DMS53 treated with DMSO at 0.1 percent for 48 hours (cell line): ENCODE data around the gene MBTPS1.
"Not testable (repeated sequence)": the region's sequence is repeated elsewhere in the genome, so short reads cannot be mapped to it uniquely, and the experiment has no call there.

Experiments
- DNase-seq: peaks from one replicate; lab custom pipeline; 2025; ENCODE audit not compliant: unreplicated experiment; lab: John Stamatoyannopoulos, UW

Gene MBTPS1

GRCh38 chr16:84137769-84138357 is 21.1 kb upstream of the MBTPS1 start:
- DNase-seq: no peak

DNA sequence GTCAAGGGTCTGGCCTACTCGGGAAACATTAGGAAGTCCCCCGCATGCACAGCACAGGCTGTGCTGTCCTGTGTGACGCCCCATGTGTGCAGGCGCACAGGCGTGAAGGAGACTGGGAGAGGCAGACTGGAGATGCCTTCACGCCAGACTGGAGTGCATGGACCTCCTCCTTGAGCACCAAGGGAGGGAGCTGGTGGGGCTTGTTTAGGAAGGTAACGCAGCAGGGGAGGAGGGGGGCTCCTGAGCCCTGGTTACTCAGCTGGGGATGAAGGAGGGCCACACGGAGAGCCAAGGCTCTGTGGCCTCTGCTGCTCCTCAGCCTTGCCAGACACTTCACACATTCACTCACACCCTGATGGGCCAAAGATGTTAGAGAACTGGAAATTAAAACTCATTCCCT is 20.5 kb upstream of the MBTPS1 start:
- DNase-seq: no peak

DNA sequence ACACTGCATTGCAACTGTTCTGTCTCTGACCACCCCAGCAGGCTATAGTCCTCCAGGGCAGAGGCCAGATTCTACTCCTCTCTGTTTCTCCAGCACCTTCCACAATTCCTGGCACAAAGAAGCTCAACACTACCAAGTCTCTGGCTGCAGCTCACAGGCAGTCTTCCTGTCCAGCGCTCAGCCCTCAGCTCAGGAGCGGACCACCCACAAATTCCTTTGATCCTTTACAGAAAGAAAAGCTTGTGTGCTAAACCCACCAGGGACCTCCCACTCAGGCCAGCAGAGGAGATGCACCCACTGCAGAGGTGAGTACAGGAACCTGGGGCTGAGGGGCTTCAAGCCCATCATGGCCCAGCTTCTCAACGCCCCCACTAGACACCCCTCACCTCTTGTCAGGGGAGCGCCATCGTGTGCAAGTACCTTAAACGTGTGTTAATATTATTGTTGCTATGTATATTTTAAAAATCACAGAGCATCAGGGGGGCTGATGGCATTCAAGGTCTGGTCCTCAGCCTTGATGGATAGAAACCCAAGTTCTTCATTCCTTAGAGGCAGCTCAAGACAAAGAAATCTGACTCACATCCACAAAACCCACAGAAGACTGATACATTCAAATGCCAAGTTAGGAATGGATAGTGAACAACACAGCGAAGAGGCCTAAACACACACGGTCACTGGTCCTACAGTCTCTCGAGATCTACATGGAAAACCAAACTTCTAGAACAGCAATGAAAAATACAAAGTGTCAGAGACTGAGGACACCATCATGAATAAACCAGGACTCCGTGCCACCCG is 19.8 kb upstream of the MBTPS1 start:
- no peak for DNase-seq

- no peak for DNase-seq
Measured at GRCh38 chr16:84132527-84133285, 16.0 kb upstream of the MBTPS1 start.

- DNase-seq: no peak
Measured at GRCh38 chr16:84131117-84131516, 14.4 kb upstream of the MBTPS1 start.

DNA sequence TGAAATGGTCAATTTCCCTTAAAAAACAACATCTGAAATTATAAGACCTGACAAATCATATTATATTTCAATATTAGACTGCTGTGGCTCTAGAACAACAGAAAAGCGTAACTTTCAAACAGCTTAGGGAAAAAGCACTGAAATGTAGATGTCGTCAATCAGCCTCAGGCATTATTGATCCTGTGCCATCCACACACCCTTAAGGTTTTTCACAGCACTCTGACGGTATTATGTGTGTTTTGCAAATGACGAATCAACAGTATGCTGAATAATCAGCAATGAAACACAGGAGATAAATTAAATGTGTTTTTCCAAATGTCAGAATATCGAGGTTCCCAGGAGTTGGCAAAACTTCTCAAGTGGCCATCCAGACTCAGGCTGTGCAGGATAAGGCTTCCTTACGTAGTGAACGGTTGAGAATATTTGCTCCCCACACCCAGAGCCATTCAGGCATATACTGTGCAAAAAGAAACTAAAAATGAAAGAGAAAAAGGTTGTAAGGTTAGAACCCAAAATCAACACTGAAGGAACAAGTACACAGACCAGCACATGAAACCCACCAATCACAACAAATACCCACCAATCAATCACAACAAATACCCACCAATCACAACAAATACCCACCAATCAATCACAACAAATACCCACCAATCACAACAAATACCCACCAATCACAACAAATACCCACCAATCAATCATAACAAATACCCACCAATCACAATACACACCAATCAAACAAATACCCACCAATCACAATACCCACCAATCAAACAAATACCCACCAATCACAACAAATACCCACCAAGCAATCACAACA is 7.7 kb upstream of the MBTPS1 start:
- DNase-seq: no peak

GRCh38 chr16:84121007-84121406 is 4.3 kb upstream of the MBTPS1 start:
- peak; percentile 78 for DNase-seq

DNA sequence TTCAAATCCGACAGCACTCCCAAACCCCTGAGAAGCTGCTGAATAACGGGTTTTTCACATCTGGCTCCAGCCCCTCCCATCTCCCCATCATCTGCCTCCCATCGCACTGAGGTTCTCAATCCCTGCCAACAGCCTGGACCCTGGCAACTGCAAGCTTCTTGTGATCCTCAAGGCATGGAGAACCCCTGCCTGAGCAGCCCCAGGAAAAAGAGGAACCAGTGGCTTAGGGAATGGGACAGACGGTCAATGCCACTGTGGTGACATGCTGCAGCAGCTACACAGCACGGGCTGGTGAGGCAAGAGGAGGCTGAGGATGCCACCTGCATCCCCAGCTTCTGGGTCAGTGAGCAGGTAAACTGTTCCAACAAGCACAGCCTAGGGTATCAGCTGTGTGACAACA is 3.3 kb upstream of the MBTPS1 start:
- no peak for DNase-seq

DNA sequence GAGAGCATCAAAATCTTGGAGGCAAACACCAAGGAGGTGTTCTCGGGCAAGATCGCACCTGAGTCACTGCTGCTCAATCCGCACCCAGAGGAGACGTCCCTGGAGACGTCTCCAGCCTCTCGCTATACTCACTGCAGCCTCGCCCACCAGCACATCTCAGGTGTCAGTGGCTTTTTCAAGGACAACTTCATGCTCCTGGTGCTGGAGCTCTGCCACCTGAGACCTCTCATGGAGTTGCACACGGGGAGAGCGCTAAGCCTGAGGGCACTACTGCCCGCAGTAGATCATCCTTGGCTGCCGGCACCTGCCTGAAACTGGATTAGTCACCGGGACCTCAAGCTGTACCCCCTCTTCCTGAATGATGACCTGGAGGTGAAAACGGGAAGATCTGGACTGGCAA is 2.6 kb upstream of the MBTPS1 start:
- no peak for DNase-seq

GRCh38 chr16:84118315-84118714 is 1.6 kb upstream of the MBTPS1 start:
- DNase-seq: not testable (repeated sequence)

DNA sequence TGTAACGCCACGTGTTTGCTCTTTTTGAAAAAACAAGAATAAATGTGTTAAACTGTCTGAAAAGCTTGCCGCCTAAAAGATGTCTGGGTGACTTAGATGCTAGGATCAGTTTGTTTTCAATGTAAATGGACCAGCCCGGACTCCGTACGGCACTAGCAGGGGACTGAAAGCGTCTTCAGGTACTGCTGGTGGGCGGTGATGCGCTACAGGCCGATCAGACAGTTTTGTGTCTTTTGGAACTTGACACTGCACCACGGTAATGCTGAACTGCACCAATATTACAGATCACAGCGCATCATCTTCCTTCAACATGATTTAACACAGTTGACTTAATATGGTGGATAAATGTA is 727 bp upstream of the MBTPS1 start:
- peak; percentile 8 for DNase-seq

GRCh38 chr16:84115919-84116719 is 623 bp downstream of the MBTPS1 start:
- DNase-seq: peak; percentile 1

- not testable (repeated sequence) for DNase-seq
Measured at GRCh38 chr16:84111949-84112348, 4.8 kb downstream of the MBTPS1 start.

DNA sequence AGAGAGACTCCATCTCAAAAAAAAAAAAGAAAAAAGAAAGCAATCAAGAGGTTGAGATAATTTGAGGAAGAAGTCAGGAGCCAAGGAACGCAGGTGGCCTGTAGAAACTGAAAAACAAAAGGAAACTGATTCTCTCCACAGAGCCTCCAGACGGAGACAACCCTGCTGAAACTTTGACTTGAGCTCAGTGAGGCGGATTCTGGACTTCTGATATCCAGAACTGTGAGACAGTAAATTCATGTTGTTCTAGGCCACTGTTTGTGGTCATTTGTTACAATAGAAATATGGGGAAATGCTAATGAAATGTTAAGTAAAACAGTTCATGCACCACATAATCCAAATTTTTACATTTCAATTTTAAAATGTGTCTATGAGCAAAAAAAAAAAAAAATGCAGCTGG is 5.2 kb downstream of the MBTPS1 start:
- no peak for DNase-seq

- DNase-seq: no peak
Measured at GRCh38 chr16:84110527-84110926, 6.2 kb downstream of the MBTPS1 start.

DNA sequence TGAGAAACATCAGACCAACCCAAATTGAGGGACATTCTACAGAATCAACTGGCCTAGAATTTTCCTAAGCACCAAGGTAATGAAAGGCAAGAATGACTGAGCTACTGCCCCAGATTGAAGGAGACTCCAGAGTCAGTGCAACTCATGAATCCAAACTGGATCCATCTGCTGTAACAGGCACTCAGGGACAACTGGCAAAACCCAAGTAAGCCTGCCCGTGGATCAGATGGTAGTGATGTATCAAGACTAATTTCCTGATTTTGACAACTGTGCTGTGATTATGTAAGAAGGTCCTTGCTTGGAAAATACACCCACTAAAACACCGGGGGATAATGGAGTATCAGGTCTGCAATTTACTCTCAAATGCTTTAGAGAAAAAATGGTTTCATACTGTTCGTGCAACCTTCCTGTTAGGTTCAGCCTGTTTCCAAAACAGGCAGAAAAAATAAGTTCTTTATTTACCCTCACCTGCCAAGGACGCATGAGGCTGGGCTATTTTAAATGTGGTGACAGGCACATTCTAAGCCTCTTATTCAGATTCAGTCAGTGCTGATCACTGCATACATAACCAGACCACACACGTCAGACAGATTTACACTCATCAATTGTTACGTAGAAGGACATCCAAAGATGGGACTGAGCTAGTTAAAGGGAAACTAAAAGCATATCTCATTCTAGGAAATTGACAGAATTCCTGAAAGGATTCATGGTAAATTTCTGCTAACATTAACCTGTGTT is 7.0 kb downstream of the MBTPS1 start:
- DNase-seq: no peak

GRCh38 chr16:84107921-84108320 is 8.8 kb downstream of the MBTPS1 start:
- no peak for DNase-seq

DNA sequence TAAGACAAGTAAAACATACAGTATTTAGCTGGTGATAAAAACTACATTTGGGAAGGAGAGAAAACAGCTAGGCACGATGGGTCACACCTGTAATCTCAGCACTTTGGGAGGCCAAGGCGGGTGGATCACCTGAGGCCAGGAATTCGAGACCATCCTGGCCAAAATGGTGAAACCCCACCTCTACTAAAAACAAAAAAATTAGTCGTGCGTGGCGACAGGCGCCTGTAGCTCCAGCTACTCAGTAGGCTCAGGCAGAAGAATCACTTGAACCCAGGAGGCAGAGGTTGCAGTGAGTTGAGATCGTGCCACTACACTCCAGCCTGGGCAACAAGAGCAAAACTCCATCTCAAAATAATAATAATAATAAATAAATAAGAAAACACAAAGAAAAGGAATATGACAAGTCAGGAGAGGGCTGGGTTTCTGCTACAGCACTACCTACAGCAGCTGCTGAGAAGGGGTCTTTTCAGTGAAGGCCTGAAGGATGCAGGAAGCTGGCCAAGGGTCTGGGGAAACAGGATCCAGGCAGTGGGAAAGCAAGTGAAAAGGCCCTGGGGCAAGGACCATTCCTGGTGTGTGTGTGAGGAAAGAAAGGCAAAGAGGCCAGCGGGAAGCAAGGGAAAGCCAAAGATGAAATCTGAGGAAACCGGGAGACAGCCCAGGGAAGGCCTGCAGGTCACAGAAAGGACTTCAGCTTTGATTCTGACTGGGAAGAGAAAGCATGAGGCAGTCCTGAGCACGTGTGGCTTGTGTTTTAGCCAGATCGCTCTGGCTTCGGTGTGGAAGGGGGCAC is 10.6 kb downstream of the MBTPS1 start:
- DNase-seq: no peak

- DNase-seq: no peak
Measured at GRCh38 chr16:84105301-84105815, 11.4 kb downstream of the MBTPS1 start.
